Measurements from ENCODE around the gene FXN. TPM values are rescaled to one million over a fixed set of nuclear protein-coding genes. Genes with fewer than 3 reads are reported as not detected.
"Not testable (repeated sequence)": the region's sequence is repeated elsewhere in the genome, so short reads cannot be mapped to it uniquely, and the experiment has no call there.

Gene FXN
- 10 to 100 TPM in 3 of 8 experiments, 1 to 10 TPM in 5; 2.4 to 34.3 (median 8.7) TPM for total RNA-seq

- in situ Hi-C loops (cut with MboI; ENCODE audit: low pct_unique_long_range_greater_than_20kb in 2 of 9, low sequenced_read_pairs in 9 of 9, unreplicated experiment in 9 of 9), result no loop called here
- peaks cover 6 to 10% of the 10 kb centered on the region in 2 donors for H3K4me1 ChIP-seq (replicated peaks in 1 of 2)
- peak; percentile 93 to 97 (median 96) for ATAC-seq (replicated peaks in 6 of 8)
- WGBS, 10 experiments, result 0 to 3% (median 0%) methylated on average over 1 to 16 of the region's 75 CpGs; no CpG with 5 or more reads in 2 of the 10 experiments
- peak within 1 kb of the TSS; percentile 77 to 78 for H3K27ac ChIP-seq
- peak within 1 kb of the TSS; percentile 51 to 89 (median 65) for H3K4me3 ChIP-seq
Measured at GRCh38 chr9:69035438-69036308, at the start of gene FXN. Gene FXN, plus strand, starts transcription at chr9:69035752. Its CDS starts 31 bp downstream, at chr9:69035783.

DNA sequence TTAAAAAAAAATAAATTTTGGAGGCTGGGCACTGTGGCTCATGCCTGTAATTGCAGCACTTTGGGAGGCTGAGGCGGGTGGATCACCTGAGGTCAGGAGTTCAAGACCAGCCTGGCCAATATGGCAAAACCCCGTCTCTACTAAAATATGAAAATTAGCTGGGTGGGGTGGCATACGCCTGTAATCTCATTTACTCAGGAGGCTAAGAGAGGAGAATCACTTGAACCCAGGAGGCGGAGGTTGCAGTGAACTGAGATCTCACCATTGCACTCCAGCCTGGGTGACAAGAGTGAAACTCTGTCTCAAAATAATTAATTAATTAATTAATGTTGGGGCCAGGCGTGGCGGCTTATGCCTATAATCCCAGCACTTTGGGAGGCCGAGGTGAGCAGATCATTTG is 48.6 kb upstream of the FXN start:
- not testable (repeated sequence) for H3K4me3 ChIP-seq; ATAC-seq (replicated peaks in 6 of 8); H3K27ac ChIP-seq; H3K4me1 ChIP-seq (replicated peaks in 1 of 2)
- 60 to 100% (median 84%) methylated on average over 1 to 5 of the region's 7 CpGs; no CpG with 5 or more reads in 4 of the 10 experiments for WGBS, 10 experiments
- in situ Hi-C loops (cut with MboI; ENCODE audit: low pct_unique_long_range_greater_than_20kb in 2 of 9, low sequenced_read_pairs in 9 of 9, unreplicated experiment in 9 of 9), result loop anchor here in 1 of 9 experiments (25.0 kb wide), 2 partner anchors 325 to 400 kb away; no protein-coding TSS in a partner anchor

GRCh38 chr9:68991457-68991856 is 44.1 kb upstream of the FXN start:
- Histone ChIP-seq H3K27ac (no peak overlapping the region), H3K4me3 (no peak overlapping the region), H3K4me1 (replicated peaks in 1 of 2) (no peaks in the 10 kb centered on the region)
- ATAC-seq (replicated peaks in 6 of 8), result peak in 1 of 8 experiments; percentile 83
- WGBS, 10 experiments, result 4 to 100% (median 55%) methylated on average over 2 to 6 of the region's 9 CpGs; no CpG with 5 or more reads in 2 of the 10 experiments
- in situ Hi-C loops (cut with MboI; ENCODE audit: low pct_unique_long_range_greater_than_20kb in 2 of 9, low sequenced_read_pairs in 9 of 9, unreplicated experiment in 9 of 9), result loop anchor here in 3 of 9 experiments (10.0 to 25.0 kb wide), 4 partner anchors 329 to 407 kb away; no protein-coding TSS in a partner anchor

DNA sequence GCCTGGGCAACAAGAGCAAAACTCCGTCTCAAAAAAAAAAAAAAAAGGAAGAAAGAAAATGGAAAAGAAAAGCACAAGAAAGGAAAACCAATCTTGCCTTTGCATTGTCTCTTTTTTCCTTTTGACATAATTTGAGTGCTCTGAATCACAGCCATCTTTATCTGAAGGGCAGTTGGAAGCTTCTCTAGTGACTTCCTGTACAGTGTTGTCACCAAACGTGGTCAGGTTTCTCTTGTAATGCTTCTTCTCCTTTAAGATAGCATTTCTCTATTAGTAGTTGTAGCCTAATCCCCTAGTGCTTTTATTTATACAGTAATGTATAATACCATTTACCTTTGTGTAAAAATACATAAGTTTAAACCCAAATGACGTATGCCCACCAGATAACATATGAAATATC is 39.8 kb upstream of the FXN start:
- no peak overlapping the region for H3K4me3 ChIP-seq
- H3K27ac ChIP-seq, result no peak overlapping the region
- WGBS, 10 experiments, result 0 to 100% (median 80%) methylated on average over 1 to 3 of the region's 3 CpGs; no CpG with 5 or more reads in 1 of the 10 experiments
- in situ Hi-C loops (cut with MboI; ENCODE audit: low pct_unique_long_range_greater_than_20kb in 2 of 9, low sequenced_read_pairs in 9 of 9, unreplicated experiment in 9 of 9), result loop anchor here in 3 of 9 experiments (10.0 to 25.0 kb wide), 4 partner anchors 333 to 411 kb away; no protein-coding TSS in a partner anchor
- no peak for ATAC-seq (replicated peaks in 6 of 8)
- H3K4me1 ChIP-seq (replicated peaks in 1 of 2), result no peaks in the 10 kb centered on the region

DNA sequence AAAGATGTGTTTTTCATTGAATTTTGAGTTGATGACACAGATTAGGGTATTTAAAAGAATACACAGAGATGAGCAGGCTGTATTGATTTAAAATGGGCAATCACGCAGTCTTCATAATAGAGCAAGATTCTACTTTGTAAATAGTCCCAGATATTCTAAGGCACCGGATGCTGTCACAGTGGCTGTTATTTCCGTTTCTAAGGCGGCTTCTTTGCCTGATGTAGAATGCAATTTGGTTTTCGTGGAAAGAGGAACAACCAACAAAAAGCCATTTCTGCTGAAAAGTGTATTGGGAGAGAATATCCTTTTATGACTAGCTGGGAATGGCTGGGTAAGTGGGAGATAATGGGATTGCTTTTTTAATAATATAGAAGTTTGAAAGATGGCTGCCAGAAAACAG is 39.1 kb upstream of the FXN start:
- Histone ChIP-seq H3K27ac (no peak overlapping the region), H3K4me3 (no peak overlapping the region), H3K4me1 (replicated peaks in 1 of 2) (no peaks in the 10 kb centered on the region)
- WGBS, 10 experiments, result 0 to 100% (median 80%) methylated on average over 1 to 5 of the region's 5 CpGs; no CpG with 5 or more reads in 1 of the 10 experiments
- in situ Hi-C loops (cut with MboI; ENCODE audit: low pct_unique_long_range_greater_than_20kb in 2 of 9, low sequenced_read_pairs in 9 of 9, unreplicated experiment in 9 of 9), result loop anchor here in 3 of 9 experiments (10.0 to 25.0 kb wide), 4 partner anchors 334 to 412 kb away; no protein-coding TSS in a partner anchor
- ATAC-seq (replicated peaks in 6 of 8), result no peak

- Histone ChIP-seq H3K4me3 (no peak overlapping the region), H3K27ac (no peak overlapping the region), H3K4me1 (replicated peaks in 1 of 2) (no peaks in the 10 kb centered on the region)
- ATAC-seq (replicated peaks in 6 of 8), result no peak
- WGBS, 10 experiments, result 38 to 100% (median 81%) methylated on average over 1 to 3 of the region's 3 CpGs; no CpG with 5 or more reads in 1 of the 10 experiments
- in situ Hi-C loops (cut with MboI; ENCODE audit: low pct_unique_long_range_greater_than_20kb in 2 of 9, low sequenced_read_pairs in 9 of 9, unreplicated experiment in 9 of 9), result loop anchor here in 3 of 9 experiments (10.0 to 25.0 kb wide), 4 partner anchors 335 to 413 kb away; no protein-coding TSS in a partner anchor
Measured at GRCh38 chr9:68997666-68998065, 37.9 kb upstream of the FXN start.

DNA sequence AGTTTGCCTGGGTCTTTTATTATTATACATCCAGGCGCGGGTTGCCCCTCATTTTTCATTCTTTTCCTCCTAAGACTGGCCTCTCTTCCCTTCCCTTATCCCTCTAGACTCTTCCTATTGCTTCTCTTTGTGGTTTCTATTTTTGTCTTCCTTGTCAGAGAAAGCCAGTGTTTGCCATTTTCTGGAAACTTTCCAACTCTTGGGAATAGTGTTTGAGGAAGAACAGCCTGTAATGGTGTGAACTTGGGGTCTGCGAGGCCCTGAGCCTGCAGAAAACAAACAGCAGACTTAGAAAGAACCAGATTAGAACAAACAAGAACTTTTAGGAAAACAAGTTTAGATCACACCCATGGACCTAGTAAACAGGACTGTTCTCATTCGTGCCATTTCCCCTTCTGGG is 37.2 kb upstream of the FXN start:
- peak in 1 of 8 experiments; percentile 24 for ATAC-seq (replicated peaks in 6 of 8)
- WGBS, 10 experiments, result 5 to 100% (median 85%) methylated on average over 1 to 4 of the region's 4 CpGs
- in situ Hi-C loops (cut with MboI; ENCODE audit: low pct_unique_long_range_greater_than_20kb in 2 of 9, low sequenced_read_pairs in 9 of 9, unreplicated experiment in 9 of 9), result loop anchor here in 3 of 9 experiments (10.0 to 25.0 kb wide), 4 partner anchors 336 to 414 kb away; no protein-coding TSS in a partner anchor
- peaks cover 0 to 2% of the 10 kb centered on the region in 2 donors for H3K4me1 ChIP-seq (replicated peaks in 1 of 2)
- no peak overlapping the region for H3K27ac ChIP-seq
- H3K4me3 ChIP-seq, result no peak overlapping the region

GRCh38 chr9:68998812-68999211 is 36.7 kb upstream of the FXN start:
- in situ Hi-C loops (cut with MboI; ENCODE audit: low pct_unique_long_range_greater_than_20kb in 2 of 9, low sequenced_read_pairs in 9 of 9, unreplicated experiment in 9 of 9), result loop anchor here in 3 of 9 experiments (10.0 to 25.0 kb wide), 4 partner anchors 337 to 414 kb away; no protein-coding TSS in a partner anchor
- H3K4me1 ChIP-seq (replicated peaks in 1 of 2), result peaks cover 0 to 2% of the 10 kb centered on the region in 2 donors
- no peak overlapping the region for H3K4me3 ChIP-seq
- ATAC-seq (replicated peaks in 6 of 8), result no peak
- no peak overlapping the region for H3K27ac ChIP-seq
- 0 to 100% (median 60%) methylated on average over 1 to 3 of the region's 5 CpGs; no CpG with 5 or more reads in 1 of the 10 experiments for WGBS, 10 experiments

- in situ Hi-C loops (cut with MboI; ENCODE audit: low pct_unique_long_range_greater_than_20kb in 2 of 9, low sequenced_read_pairs in 9 of 9, unreplicated experiment in 9 of 9), result loop anchor here in 7 of 9 experiments (10.0 to 25.0 kb wide), 7 partner anchors 87 to 425 kb away; partner anchors contain the start of gene PIP5K1B (in 1 of the 7)
- ATAC-seq (replicated peaks in 6 of 8), result peak; percentile 62 to 99 (median 84)
- Histone ChIP-seq H3K4me1 (replicated peaks in 1 of 2) (peaks cover 0 to 2% of the 10 kb centered on the region in 2 donors), H3K4me3 (no peak overlapping the region), H3K27ac (no peak overlapping the region)
- 0 to 88% (median 25%) methylated on average over 1 to 10 of the region's 10 CpGs; no CpG with 5 or more reads in 3 of the 10 experiments for WGBS, 10 experiments
Measured at GRCh38 chr9:68999393-69000105, 36.0 kb upstream of the FXN start.

- 0 to 100% (median 77%) methylated on average over 1 to 6 of the region's 8 CpGs; no CpG with 5 or more reads in 6 of the 10 experiments for WGBS, 10 experiments
- Histone ChIP-seq H3K4me1 (replicated peaks in 1 of 2) (peaks cover 0 to 2% of the 10 kb centered on the region in 2 donors), H3K27ac (no peak overlapping the region), H3K4me3 (no peak overlapping the region)
- no peak for ATAC-seq (replicated peaks in 6 of 8)
- in situ Hi-C loops (cut with MboI; ENCODE audit: low pct_unique_long_range_greater_than_20kb in 2 of 9, low sequenced_read_pairs in 9 of 9, unreplicated experiment in 9 of 9), result loop anchor here in 6 of 9 experiments (10.0 to 25.0 kb wide), 5 partner anchors 90 to 427 kb away; partner anchors contain the start of gene PIP5K1B (in 1 of the 6)
Measured at GRCh38 chr9:69001921-69002320, 33.6 kb upstream of the FXN start.

DNA sequence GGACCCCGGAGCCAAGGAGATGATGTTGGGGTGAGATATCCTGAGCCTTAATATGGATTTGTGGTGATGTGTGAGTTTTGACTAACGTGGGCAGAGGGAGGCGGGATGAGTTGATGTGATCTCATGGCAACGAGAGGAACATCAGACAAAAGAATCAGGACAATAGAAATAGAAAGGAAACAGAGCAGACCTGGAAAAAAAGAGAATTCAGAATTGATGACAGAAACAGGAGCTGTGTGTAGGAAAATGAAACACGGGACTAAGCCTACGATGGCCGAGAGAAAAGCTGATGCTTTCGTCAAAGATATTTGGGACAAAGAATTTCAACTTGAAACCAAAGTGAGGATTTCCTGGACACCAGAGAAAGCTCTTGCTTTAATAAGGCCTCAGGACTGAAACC is 32.5 kb upstream of the FXN start:
- no peak overlapping the region for H3K27ac ChIP-seq
- in situ Hi-C loops (cut with MboI; ENCODE audit: low pct_unique_long_range_greater_than_20kb in 2 of 9, low sequenced_read_pairs in 9 of 9, unreplicated experiment in 9 of 9), result loop anchor here in 6 of 9 experiments (10.0 to 25.0 kb wide), 5 partner anchors 91 to 428 kb away; partner anchors contain the start of gene PIP5K1B (in 1 of the 6)
- ATAC-seq (replicated peaks in 6 of 8), result no peak
- H3K4me3 ChIP-seq, result no peak overlapping the region
- WGBS, 10 experiments, result 32 to 71% (median 59%) methylated on average over 5 to 8 of the region's 8 CpGs; no CpG with 5 or more reads in 1 of the 10 experiments
- peaks cover 0 to 2% of the 10 kb centered on the region in 2 donors for H3K4me1 ChIP-seq (replicated peaks in 1 of 2)

DNA sequence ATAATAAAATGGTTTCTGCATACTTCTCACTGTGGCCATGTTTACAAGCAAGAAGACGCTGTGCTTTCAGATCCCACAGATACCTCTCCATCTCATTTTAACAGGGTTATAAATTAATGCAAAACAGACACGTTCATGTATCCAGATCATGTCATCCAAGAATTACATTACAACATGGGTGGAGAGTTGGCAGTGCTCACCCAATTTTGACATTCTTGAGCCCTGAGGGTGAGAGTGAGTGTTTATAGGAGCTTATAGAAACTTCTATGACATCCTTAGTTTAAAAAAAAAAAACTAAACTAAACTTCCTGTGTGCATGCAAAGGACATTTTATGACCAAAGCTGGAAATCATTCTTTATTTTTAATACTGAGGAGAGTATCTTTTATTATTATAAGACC is 30.7 kb upstream of the FXN start:
- Histone ChIP-seq H3K27ac (no peak overlapping the region), H3K4me1 (replicated peaks in 1 of 2) (peaks cover 0 to 2% of the 10 kb centered on the region in 2 donors), H3K4me3 (no peak overlapping the region)
- no peak for ATAC-seq (replicated peaks in 6 of 8)
- in situ Hi-C loops (cut with MboI; ENCODE audit: low pct_unique_long_range_greater_than_20kb in 2 of 9, low sequenced_read_pairs in 9 of 9, unreplicated experiment in 9 of 9), result loop anchor here in 6 of 9 experiments (10.0 to 25.0 kb wide), 5 partner anchors 93 to 430 kb away; partner anchors contain the start of gene PIP5K1B (in 1 of the 6)
- WGBS, 10 experiments, result 0 to 100% (median 83%) methylated on average over 1 to 2 of the region's 2 CpGs; no CpG with 5 or more reads in 3 of the 10 experiments

Measured in motor neuron (in vitro differentiated cells).